RWPE2 (cell line): ENCODE results near the gene KIAA1549.

Experiments used
- ATAC-seq: fragments of 200-7000 bp; cut with Tn5 transposase; 3 replicates; pipeline ENCODE4 v1.9.1; 2021; ENCODE audit warnings: low read depth
- DNase-seq: peaks from one replicate; pipeline ENCODE4 v3.0.0-alpha.2; 2020; ENCODE audit warnings: low spot score
- H3K27ac ChIP-seq: fragments of 450-650 bp; 2 replicates; pipeline ENCODE4 v1.5.1; 2017; ENCODE audit warnings: mild to moderate bottlenecking; ENCODE audit not compliant: poor library complexity, severe bottlenecking
- H3K27me3 ChIP-seq: fragments of 250-450 bp; sonication (Bioruptor Pico); 2 replicates; pipeline ENCODE4 v1.5.1; 2021; ENCODE audit warnings: mild to moderate bottlenecking, moderate library complexity; ENCODE audit not compliant: insufficient read depth, poor library complexity, severe bottlenecking
- H3K36me3 ChIP-seq: fragments of 250-450 bp; sonication (Bioruptor Pico); 2 replicates; pipeline ENCODE4 v1.5.1; 2020; ENCODE audit warnings: low read depth, mild to moderate bottlenecking, moderate library complexity
- H3K4me1 ChIP-seq: fragments of 250-450 bp; sonication (Bioruptor Pico); 2 replicates; pipeline ENCODE4 v1.5.1; 2021; ENCODE audit warnings: mild to moderate bottlenecking, moderate library complexity; ENCODE audit not compliant: insufficient read depth, poor library complexity, severe bottlenecking
- H3K4me3 ChIP-seq: fragments of 250-450 bp; sonication (Bioruptor Pico); 2 replicates; pipeline ENCODE4 v1.5.1; 2021; ENCODE audit warnings: mild to moderate bottlenecking, moderate library complexity; ENCODE audit not compliant: severe bottlenecking
- H3K9me3 ChIP-seq: fragments of 250-450 bp; sonication (Bioruptor Pico); 2 replicates; pipeline ENCODE4 v1.5.1; 2021; ENCODE audit warnings: mild to moderate bottlenecking, moderate library complexity; ENCODE audit not compliant: severe bottlenecking
- CTCF ChIP-seq: fragments of 450-650 bp; IDR thresholded peaks from one replicate; pipeline ENCODE4 v1.5.1; 2017; ENCODE audit warnings: mild to moderate bottlenecking, moderate library complexity; ENCODE audit not compliant: poor library complexity, severe bottlenecking

Gene KIAA1549

GRCh38 chr7:138887872-138888656, 93.1 kb downstream of the KIAA1549 start:
- Histone ChIP-seq H3K27me3 (no peaks in the 10 kb centered on the region), H3K4me3 (no peak overlapping the region), H3K9me3 (no peaks in the 10 kb centered on the region), H3K4me1 (no peaks in the 10 kb centered on the region), H3K27ac (no peak overlapping the region), H3K36me3 (no peaks in the 10 kb centered on the region)
- no peak for ATAC-seq
- DNase-seq, result no peak
- TF ChIP-seq CTCF, result no peak

- H3K36me3 ChIP-seq, result no peaks in the 10 kb centered on the region
- H3K9me3 ChIP-seq, result no peaks in the 10 kb centered on the region
- DNase-seq (no peak), ATAC-seq (no peak)
- no peak overlapping the region for H3K27ac ChIP-seq
- H3K27me3 ChIP-seq, result no peaks in the 10 kb centered on the region
- no peaks in the 10 kb centered on the region for H3K4me1 ChIP-seq
- H3K4me3 ChIP-seq, result no peak overlapping the region
- no peak for TF ChIP-seq CTCF
Measured at GRCh38 chr7:138887085-138887710, 94.0 kb downstream of the KIAA1549 start.

- H3K27ac ChIP-seq, result no peak overlapping the region
- ATAC-seq, result peak; percentile 45
Measured at GRCh38 chr7:138886501-138886917, 94.7 kb downstream of the KIAA1549 start.

GRCh38 chr7:138885383-138886147, 95.6 kb downstream of the KIAA1549 start:
- no peak for DNase-seq
- Histone ChIP-seq H3K36me3 (no peaks in the 10 kb centered on the region), H3K27ac (no peak overlapping the region), H3K4me1 (no peaks in the 10 kb centered on the region), H3K9me3 (no peaks in the 10 kb centered on the region), H3K27me3 (no peaks in the 10 kb centered on the region), H3K4me3 (no peak overlapping the region)
- TF ChIP-seq CTCF, result no peak
- ATAC-seq, result no peak

More at GRCh38 chr7:138886501-138886917, 94.7 kb downstream of the KIAA1549 start:
- TF ChIP-seq CTCF, result peak; percentile 82
- Histone ChIP-seq H3K4me3 (no peak overlapping the region), H3K9me3 (no peaks in the 10 kb centered on the region), H3K36me3 (no peaks in the 10 kb centered on the region), H3K4me1 (no peaks in the 10 kb centered on the region), H3K27me3 (no peaks in the 10 kb centered on the region)
- no peak for DNase-seq
